ENCODE results near the gene DHX38. TPM values are rescaled to one million over a fixed set of nuclear protein-coding genes. Genes with fewer than 3 reads are reported as not detected.
A peak's percentile ranks its signal among the peaks of the same experiment; 100 is the strongest.
"Not testable (repeated sequence)": the region's sequence is repeated elsewhere in the genome, so short reads cannot be mapped to it uniquely, and the experiment has no call there.

Gene DHX38
- total and polyA plus RNA-seq, 2 of the 13 experiments (the other 11 are each of a cell fraction or from before 2014, with no cell fraction given): 54.4 to 85.9 TPM

- ATAC-seq (peak; percentile 95), DNase-seq (ENCODE audit: low spot score) (peak; percentile 92), FAIRE-seq (peak; percentile 100)
- Histone ChIP-seq H3K27ac (ENCODE audit: extremely low read length, insufficient read depth, low read length) (peak within 1 kb of the TSS; percentile 70), H3K9ac (ENCODE audit: insufficient read depth, low read depth, low read length) (peak within 1 kb of the TSS; percentile 45), H3K4me1 (ENCODE audit: insufficient read depth, low read length) (peaks cover 64% of the 10 kb centered on the region), H3K4me3 (replicated peaks in 1 of 3; ENCODE audit: insufficient read depth in 1 of 3, low read depth in 2 of 3, low read length in 3 of 3) (peak within 1 kb of the TSS; percentile 1 to 43 (median 30); a peak in 3 of 6 replicates), H3K4me2 (ENCODE audit: low read depth, low read length) (peak within 1 kb of the TSS; percentile 79)
- H3K9me3 ChIP-seq (ENCODE audit: low read length); H4K20me1 ChIP-seq (ENCODE audit: insufficient read depth, low read length); BruUV-seq (replicated peaks); CTCF ChIA-PET (ENCODE audit: low intra/inter-chr PET ratio, low total read pairs); intact Hi-C loops (cut with micrococcal nuclease; ENCODE audit: unreplicated experiment); H3K27me3 ChIP-seq (ENCODE audit: control insufficient read depth in 1 of 2, insufficient read depth in 2 of 2, low read length in 2 of 2); in situ Hi-C loops (cut with HindIII; ENCODE audit: extremely low pct_ligation_motif_present, low pct_unique_long_range_greater_than_20kb); H2AFZ ChIP-seq (ENCODE audit: low read length); H3K36me3 ChIP-seq (replicated peaks in 1 of 2; ENCODE audit: control insufficient read depth in 1 of 2, insufficient read depth in 2 of 2, low read length in 2 of 2); H3K79me2 ChIP-seq (ENCODE audit: insufficient read depth, low read length); TF ChIP-seq SOX6, LCORL (IDR thresholded peaks at IDR 0.05): not testable (repeated sequence)
- POLR2A ChIA-PET: interaction anchor here (0.7 to 2.3 kb wide), 12 partner anchors 9 to 40 kb away, joined by 3 to 123 read pairs (median 8); partner anchors contain the start of genes DHX38, HPR and TXNL4B
- WGBS (ENCODE audit: low lambda C conversion rate): 0% methylated on average over 5 of the region's 5 CpGs
- peak; percentile 45 for TF ChIP-seq ASH2L (IDR thresholded peaks at IDR 0.05; ENCODE audit: insufficient read length, low read depth, low read length)
- peak; percentile 65 for TF ChIP-seq TFE3 (CRISPR knock-in tag; IDR thresholded peaks at IDR 0.05)
- peak; percentile 67; the same call in 1 of the 2 replicates for TF ChIP-seq ELF3 (CRISPR knock-in tag; IDR thresholded peaks at IDR 0.05)
- TF ChIP-seq TP53 (CRISPR knock-in tag; conservative IDR thresholded peaks at IDR 0.05): peak; percentile 64; the same call in 1 of the 2 replicates
- 0 out of 2 replicates have a peak, but pooled peaks have one; percentile 42 for TF ChIP-seq ZNF614 (CRISPR knock-in tag; IDR thresholded peaks at IDR 0.05; ENCODE audit: borderline replicate concordance)
- TF ChIP-seq SOX6 (CRISPR knock-in tag; IDR thresholded peaks at IDR 0.05): peak; percentile 97
- peak; percentile 68; the same call in 1 of the 2 replicates for TF ChIP-seq MAF1 (CRISPR knock-in tag; IDR thresholded peaks at IDR 0.05; ENCODE audit: borderline replicate concordance)
- TF ChIP-seq RCOR2 (CRISPR knock-in tag; IDR thresholded peaks at IDR 0.05): peak; percentile 34; the same call in 1 of the 2 replicates
- TF ChIP-seq HDAC2 (CRISPR knock-in tag; IDR thresholded peaks at IDR 0.05): peak; percentile 82
- peak; percentile 64; the same call in 1 of the 2 replicates for TF ChIP-seq HMG20A (CRISPR knock-in tag; IDR thresholded peaks at IDR 0.05; ENCODE audit: borderline replicate concordance)
- TF ChIP-seq NR2F1 (CRISPR knock-in tag; IDR thresholded peaks at IDR 0.05): peak in 1 of 2 experiments; percentile 29; a peak in 1 of 4 replicates
- peak; percentile 81 for TF ChIP-seq LCORL (CRISPR knock-in tag; IDR thresholded peaks at IDR 0.05)
- peak; percentile 55 for TF ChIP-seq TCF7 (IDR thresholded peaks at IDR 0.05; ENCODE audit: low read depth)
- 0 out of 2 replicates have a peak, but pooled peaks have one; percentile 54 for TF ChIP-seq ZFP90 (CRISPR knock-in tag; IDR thresholded peaks at IDR 0.05; ENCODE audit: borderline replicate concordance)
- TF ChIP-seq ZBTB43 (CRISPR knock-in tag; conservative IDR thresholded peaks at IDR 0.05): peak; percentile 42; the same call in 1 of the 2 replicates
- TF ChIP-seq REPIN1 (CRISPR knock-in tag; IDR thresholded peaks at IDR 0.05; ENCODE audit: borderline replicate concordance, low read depth): peak; percentile 39; the same call in 1 of the 2 replicates
- TF ChIP-seq THAP11 (CRISPR knock-in tag; IDR thresholded peaks at IDR 0.05): peak; percentile 61
- TF ChIP-seq THRA (CRISPR knock-in tag; IDR thresholded peaks at IDR 0.05; ENCODE audit: borderline replicate concordance): peak; percentile 75; the same call in 1 of the 2 replicates
- TF ChIP-seq HNF4A (CRISPR knock-in tag; IDR thresholded peaks at IDR 0.05): peak; percentile 82
- TF ChIP-seq SSRP1 (CRISPR knock-in tag; IDR thresholded peaks at IDR 0.05): peak; percentile 57; the same call in 1 of the 2 replicates
- peak; percentile 66 for TF ChIP-seq KDM6A (CRISPR knock-in tag; IDR thresholded peaks at IDR 0.05; ENCODE audit: low read depth)
Measured at GRCh38 chr16:72054254-72054847, 39.3 kb upstream of the DHX38 start, which contains the start of gene HP. TSS of gene HP (plus strand) at chr16:72054505. CDS start at chr16:72054653, 148 bp downstream.
